Fibroblast of skin of left biceps (primary cell): Measurements from ENCODE around the gene KLHL17.
"Not testable (repeated sequence)": the region's sequence is repeated elsewhere in the genome, so short reads cannot be mapped to it uniquely, and the experiment has no call there.

Experiments used
- DNase-seq, 2 experiments: peaks; one replicate each; pipeline ENCODE4 v3.0.0-alpha.2; 2013; ENCODE audit warnings: low read depth in 2 of 2

Gene KLHL17

DNA sequence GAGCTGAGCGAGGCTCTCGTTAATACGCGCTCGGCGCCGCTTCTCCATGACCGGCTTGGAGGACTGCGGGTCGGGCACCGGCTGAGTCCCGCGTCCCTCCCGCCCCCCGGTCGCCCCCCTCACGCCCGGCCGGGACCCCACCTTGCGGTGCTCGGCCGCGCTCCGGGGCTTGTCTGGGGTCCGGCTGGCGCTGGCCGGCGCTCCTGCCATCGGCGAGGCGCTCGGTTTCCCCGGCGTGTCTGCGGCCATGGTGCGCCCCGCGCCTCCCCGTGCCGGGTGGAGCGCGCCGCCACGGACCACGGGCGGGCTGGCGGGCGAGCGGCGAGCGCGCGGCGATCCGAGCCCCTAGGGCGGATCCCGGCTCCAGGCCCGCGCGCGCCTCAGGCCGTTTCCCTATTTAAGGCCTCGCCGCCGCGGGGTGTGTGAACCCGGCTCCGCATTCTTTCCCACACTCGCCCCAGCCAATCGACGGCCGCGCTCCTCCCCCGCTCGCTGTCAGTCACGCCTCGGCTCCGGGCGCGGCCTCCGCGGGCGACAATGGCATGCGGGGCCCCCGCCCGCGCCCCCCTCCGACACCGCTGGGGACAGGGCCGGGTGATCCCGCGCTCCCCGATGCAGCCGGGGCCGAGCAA lies 39.5 kb downstream of the KLHL17 start, which contains the start of gene HES4:
HES4 (minus strand) TSS at position 373 of the 632 bp plus-strand sequence; CDS start at position 249, 124 bp downstream.
- DNase-seq = peak; percentile 67 to 77

DNA sequence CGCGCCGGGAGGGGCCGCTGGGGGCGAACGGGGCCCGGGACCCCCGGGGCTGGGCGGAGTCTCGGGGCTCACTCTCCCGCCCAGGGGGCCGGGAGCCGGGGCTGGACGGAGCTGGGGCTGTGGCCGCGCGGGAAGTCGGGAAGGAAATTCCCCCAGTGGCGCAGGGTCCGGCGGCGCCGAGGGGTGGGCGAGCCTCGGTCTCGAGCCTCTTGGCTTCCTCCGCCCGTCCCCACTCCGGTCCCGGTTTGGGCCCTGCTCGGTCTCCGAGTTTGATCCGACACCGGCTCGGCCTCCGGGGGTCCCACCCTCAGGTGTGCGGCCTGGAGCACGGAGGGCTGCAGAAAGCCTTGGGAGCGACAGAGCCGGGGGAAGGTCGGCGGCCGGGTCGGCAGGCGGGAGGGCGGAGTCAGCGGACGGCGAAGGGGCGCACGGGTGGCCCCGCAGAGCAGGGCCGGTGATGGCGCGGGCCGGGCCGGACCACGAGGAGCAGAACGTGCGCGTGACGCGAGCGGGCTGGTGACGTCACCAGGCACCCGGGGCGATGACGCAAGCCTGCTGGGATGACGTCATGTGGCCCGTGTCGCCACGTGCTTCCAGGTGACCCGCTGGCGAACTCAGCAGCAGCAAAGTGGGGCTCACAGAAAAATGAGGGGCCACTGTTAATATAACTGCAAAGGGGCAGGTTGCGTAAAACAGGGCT lies 40.1 kb downstream of the KLHL17 start:
- DNase-seq = peak; percentile 42 to 48

GRCh38 chr1:1001057-1001783 lies 40.8 kb downstream of the KLHL17 start:
- no peak for DNase-seq

- no peak for DNase-seq
Measured at GRCh38 chr1:1003618-1004419, 43.4 kb downstream of the KLHL17 start.

DNA sequence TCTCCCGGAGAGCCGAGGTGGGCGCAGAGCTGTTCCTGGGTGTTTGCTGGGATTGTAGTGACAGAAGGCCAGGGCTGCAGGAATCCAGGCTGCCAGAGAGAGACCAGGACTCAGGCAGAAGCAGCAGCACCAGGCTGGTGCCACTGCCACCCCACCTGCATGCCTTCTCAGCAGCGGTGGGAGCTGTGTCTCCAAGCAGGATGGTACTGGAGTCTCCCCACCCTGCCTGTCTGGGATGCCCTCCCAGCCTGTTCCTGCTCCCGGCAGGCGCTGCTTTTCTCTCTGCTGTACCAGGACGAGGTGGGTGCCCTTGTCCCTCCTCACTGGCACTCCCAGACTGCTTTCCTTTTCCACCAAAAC lies 44.0 kb downstream of the KLHL17 start:
- DNase-seq = no peak

DNA sequence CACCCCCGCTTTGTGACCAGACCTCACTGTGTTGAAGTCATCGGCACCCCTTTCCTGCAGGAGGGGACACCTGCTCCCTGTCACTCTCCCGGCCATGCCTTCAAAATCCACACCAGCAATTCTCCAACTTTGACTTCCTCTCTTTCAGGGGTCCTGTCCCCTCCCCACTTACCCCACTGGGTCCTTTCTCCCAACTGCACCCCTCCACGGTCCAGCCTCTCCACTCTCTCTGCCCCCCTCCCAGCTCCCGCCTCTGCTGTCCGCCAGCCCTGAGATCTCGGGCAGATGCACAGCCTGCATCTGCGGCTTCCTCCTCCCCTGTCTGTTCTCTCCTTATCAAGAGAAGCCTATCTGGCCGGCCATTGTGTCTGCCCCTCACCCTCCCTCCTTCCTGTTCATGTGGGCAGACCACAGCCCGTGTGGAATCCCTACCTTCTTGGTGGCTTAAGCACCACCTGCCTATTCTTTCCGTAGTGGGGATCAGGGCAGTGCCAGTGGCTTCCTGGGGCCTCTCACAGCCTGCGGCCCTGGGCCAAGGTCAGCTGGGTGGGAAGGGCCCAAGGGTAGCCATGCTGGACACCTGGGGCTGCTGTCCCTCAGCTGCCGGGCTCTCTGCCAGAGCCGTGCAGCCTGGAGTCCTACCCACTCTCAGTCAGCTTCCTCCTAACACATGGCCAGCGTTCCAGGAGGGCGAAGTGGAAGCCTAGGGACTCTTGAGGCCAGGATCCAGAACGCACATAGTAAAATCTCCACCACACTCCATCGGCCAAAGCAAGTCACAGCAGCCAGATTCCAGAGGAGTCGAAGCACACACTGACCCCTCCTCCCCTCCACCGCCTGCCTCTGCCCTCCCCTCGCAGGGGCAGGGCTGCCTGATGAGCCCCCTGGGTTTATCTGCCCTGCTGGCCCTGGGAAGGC lies 44.7 kb downstream of the KLHL17 start:
- no peak for DNase-seq

DNA sequence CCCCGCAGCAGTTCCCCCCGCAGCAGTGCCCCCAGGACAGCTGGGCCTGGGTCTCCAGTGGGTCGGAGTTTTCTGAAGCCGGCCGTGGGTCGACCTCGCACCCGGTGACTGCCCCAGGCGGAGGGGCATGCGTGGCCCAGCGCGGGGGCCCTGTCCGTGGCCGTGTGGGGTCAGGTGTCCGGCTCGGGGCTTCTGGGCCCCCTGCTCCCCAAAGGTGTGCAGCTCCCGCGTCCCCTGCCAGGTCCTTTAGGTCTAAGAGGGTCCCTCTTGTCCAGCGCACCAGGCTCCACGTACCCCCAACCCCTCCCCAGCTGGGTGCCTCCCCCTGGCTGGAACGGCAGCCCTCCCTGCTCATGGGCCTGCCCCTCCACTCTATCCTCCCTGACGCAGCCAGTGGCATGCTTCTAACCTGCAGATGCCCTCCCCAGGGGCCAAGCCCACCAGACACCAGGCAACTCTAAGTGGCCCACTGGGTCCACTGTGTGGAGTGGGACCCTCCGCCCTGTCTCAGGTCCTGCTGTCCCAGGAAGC lies 45.5 kb downstream of the KLHL17 start:
- no peak for DNase-seq

GRCh38 chr1:1006305-1007159 lies 46.1 kb downstream of the KLHL17 start:
- no peak for DNase-seq

DNA sequence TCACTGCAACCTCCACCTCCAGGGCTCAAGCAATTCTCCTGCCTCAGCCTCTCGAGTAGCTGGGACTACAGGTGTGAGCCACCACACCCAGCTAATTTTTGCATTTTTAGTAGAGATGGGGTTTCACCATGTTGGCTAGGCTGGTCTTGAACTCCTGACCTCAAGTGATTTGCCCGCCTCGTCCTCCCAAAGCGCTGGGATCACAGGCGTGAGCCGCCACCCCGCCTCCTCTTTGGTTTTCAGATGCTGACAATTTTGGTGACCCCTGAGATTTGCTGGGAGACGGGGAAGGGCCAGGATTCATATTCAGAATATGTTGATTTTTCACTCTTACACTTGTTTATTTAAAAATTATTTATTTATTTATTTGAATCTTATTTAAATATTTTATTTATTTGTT lies 49.7 kb downstream of the KLHL17 start:
- not testable (repeated sequence) for DNase-seq

DNA sequence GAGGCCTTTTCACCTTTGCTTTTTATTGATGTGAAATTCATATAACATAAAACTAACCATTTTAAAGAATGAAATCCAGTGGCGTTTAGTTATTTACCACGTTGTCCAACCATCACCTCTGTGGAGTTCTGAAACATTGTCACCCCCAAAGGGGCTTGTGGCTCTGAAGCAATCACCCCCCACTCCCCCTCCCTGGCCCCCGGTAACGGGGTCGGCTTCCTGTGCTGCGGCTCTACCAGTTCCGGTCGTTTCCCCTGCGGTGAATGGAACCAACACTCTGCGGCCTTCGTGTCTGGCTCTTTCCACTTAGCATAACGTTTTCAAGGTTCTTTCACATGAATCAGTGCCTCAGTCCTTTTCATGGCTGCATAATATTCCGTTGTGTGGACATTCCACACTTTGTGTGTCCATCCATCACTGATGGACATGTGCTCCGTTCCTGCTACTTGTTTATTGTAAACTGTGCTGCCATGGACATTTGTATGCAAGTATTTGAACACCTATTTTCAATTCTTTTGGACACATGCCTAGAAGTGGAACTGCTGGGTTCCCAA lies 51.1 kb downstream of the KLHL17 start:
- DNase-seq = no peak

GRCh38 chr1:1012736-1013104 lies 52.3 kb downstream of the KLHL17 start:
- not testable (repeated sequence) for DNase-seq

DNA sequence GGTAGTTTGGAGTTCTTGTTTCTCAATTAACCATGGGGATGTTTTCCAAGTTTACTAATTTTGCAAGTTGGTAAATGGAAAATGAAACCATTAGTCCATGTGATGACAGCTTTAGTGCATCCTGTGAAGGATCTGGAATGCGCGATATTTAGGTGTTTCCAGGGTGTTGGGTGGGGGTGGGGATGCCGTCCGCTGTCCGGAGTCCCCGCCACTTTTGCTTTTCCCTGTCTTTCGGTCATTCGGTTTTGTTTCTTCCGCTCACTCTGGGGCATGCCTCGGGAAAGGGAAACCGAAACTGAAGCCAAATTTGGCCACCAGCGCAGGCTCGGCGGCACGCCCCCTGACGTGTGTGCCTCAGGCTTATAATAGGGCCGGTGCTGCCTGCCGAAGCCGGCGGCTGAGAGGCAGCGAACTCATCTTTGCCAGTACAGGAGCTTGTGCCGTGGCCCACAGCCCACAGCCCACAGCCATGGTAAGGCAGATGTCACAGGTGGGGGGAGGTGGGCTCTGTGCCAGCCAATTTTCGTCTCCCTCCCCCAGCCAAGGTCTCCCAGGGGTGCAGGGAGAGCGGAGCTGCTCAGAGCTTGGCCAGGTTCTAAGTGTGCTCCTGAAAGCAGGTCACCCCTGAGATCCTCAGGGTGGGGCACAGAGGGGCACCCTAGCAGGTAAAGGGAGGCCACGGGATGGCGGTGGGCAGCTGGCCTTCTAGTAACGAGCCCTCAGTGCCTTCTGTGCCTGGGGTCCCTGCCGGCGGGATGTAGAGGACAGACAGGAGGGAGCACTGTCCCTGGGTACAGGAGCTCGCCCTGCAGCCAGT lies 52.9 kb downstream of the KLHL17 start, which contains the start of gene ISG15:
ISG15 (plus strand) TSS at position 393 of the 817 bp plus-strand sequence; CDS start at position 470, 77 bp downstream.
- peak; percentile 48 to 53 for DNase-seq

GRCh38 chr1:1013922-1014648 lies 53.7 kb downstream of the KLHL17 start:
- DNase-seq = no peak

DNA sequence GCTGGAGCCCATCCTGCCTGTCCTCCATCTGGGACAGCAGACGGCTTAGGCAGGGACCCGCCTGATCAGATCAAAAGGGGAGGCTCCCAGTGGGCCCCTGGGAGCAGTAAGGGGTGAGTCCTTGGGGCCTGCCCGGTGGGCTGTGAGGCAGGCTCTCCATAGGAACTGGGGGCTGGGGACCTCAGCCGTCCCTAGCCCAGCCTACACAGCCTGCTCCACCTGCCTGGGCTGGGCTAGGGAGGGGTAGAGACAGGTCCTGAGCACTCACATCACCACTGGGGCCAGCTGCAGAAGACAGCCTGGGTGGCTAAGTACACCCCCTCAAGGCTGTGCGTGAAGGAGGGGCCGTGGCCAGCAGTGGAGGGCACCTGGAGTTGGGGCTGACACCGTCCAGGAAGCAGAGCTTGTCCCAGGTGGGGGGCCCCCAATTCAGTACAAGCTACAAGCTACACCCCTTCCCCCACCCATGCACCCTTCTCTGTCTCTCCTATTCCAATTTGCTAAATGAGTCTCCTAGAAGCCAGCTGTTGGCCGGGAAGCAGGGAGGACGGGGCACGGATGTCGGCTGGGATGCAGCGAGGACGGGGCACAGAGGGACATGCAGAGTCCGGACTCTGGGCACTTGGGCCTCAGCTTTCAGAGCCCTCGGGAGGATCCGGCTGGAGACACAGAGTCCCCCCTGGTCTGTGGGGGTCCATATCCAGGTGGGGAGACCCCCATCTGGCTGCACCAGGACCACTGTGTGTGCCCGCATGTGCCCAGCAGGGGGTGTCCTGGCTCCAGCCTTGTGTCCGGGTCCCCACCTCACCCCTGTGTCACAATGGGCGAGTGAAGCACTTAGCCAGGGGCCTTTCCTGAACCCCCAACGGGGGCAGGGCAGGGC lies 54.7 kb downstream of the KLHL17 start:
- no peak for DNase-seq
